Effector memory CD4-positive, alpha-beta T cell (primary cell): ENCODE measurements around the gene CTSS.

ENCODE experiments used
- DNase-seq, 3 donors: peaks; one replicate each; pipeline ENCODE4 v3.0.0-alpha.2; 2020
- H3K27ac ChIP-seq: 2 replicates; pipeline ENCODE4 v1.7.0; 2013; ENCODE audit warnings: mild to moderate bottlenecking, low read length, moderate library complexity; ENCODE audit not compliant: insufficient read depth, poor library complexity, severe bottlenecking
- H3K27me3 ChIP-seq: replicated peaks from 2 replicates; pipeline ENCODE4 v1.7.0; 2013; ENCODE audit warnings: mild to moderate bottlenecking, low read length; ENCODE audit not compliant: insufficient read depth, control insufficient read depth, poor library complexity, severe bottlenecking
- H3K36me3 ChIP-seq: 2 replicates; pipeline ENCODE4 v1.7.0; 2013; ENCODE audit warnings: mild to moderate bottlenecking, low read length, moderate library complexity; ENCODE audit not compliant: control insufficient read depth, insufficient read depth
- H3K4me1 ChIP-seq: 2 replicates; pipeline ENCODE4 v1.7.0; 2013; ENCODE audit warnings: low read length, mild to moderate bottlenecking; ENCODE audit not compliant: control insufficient read depth, insufficient read depth, poor library complexity, severe bottlenecking
- H3K4me3 ChIP-seq: 2 replicates; pipeline ENCODE4 v1.7.0; 2013; ENCODE audit warnings: low read length, low read depth, mild to moderate bottlenecking; ENCODE audit not compliant: insufficient read depth, poor library complexity, severe bottlenecking
- H3K9me3 ChIP-seq: 2 replicates; pipeline ENCODE4 v1.7.0; 2013; ENCODE audit warnings: mild to moderate bottlenecking, low read length, moderate library complexity; ENCODE audit not compliant: control insufficient read depth

CTSS gene

GRCh38 chr1:150686275-150686674, 79.3 kb downstream of the CTSS start:
- no peak for DNase-seq
- H3K36me3 ChIP-seq = no peaks in the 10 kb centered on the region
- no peaks in the 10 kb centered on the region for H3K9me3 ChIP-seq
- no peaks in the 10 kb centered on the region for H3K27me3 ChIP-seq
- H3K4me3 ChIP-seq = no peak overlapping the region
- no peak overlapping the region for H3K27ac ChIP-seq
- peaks cover 5% of the 10 kb centered on the region for H3K4me1 ChIP-seq

- H3K9me3 ChIP-seq = no peaks in the 10 kb centered on the region
- no peaks in the 10 kb centered on the region for H3K36me3 ChIP-seq
- DNase-seq = no peak
- H3K27ac ChIP-seq = no peak overlapping the region
- H3K4me1 ChIP-seq = peaks cover 5% of the 10 kb centered on the region
- H3K4me3 ChIP-seq = no peak overlapping the region
- H3K27me3 ChIP-seq = no peaks in the 10 kb centered on the region
These were observed 81.7 kb downstream of the CTSS start for GRCh38 chr1:150683914-150684313.
